HG02884 (cell line): ENCODE measurements around the gene SMPD2.

Source experiments
- ATAC-seq: cut with Tn5 transposase; IDR thresholded peaks from one replicate; pipeline ENCODE4 v1.9.1; 2021; ENCODE audit warnings: mild to moderate bottlenecking, moderate library complexity; ENCODE audit not compliant: unreplicated experiment

SMPD2 gene

GRCh38 chr6:109483735-109484057, 43.2 kb downstream of the SMPD2 start:
- no peak for ATAC-seq

GRCh38 chr6:109484122-109484521, 43.6 kb downstream of the SMPD2 start:
- no peak for ATAC-seq

- ATAC-seq = no peak
Measured at GRCh38 chr6:109485266-109485935, 44.9 kb downstream of the SMPD2 start.

- no peak for ATAC-seq
Measured at GRCh38 chr6:109486068-109486467, 45.5 kb downstream of the SMPD2 start.

- no peak for ATAC-seq
Measured at GRCh38 chr6:109488001-109488400, 47.5 kb downstream of the SMPD2 start.

GRCh38 chr6:109490713-109491112, 50.2 kb downstream of the SMPD2 start:
- no peak for ATAC-seq

GRCh38 chr6:109491207-109491938, 50.8 kb downstream of the SMPD2 start:
- ATAC-seq = no peak
